ENCODE data around the gene ANKRD12.

GRCh38 chr18:9226463-9226862, 89.9 kb downstream of the ANKRD12 start:
- no peak for TF ChIP-seq CTCF (optimal IDR thresholded peaks at IDR 0.05 in 1 of 3, IDR thresholded peaks at IDR 0.05 in 1 of 3, conservative IDR thresholded peaks at IDR 0.05 in 1 of 3; ENCODE audit: extremely low read depth in 1 of 3, insufficient read depth in 2 of 3, low read length in 3 of 3)
- TF ChIP-seq EZH2 (IDR thresholded peaks at IDR 0.05; ENCODE audit: low read length): no peak
